ENCODE results near the gene STXBP6. TPM values are rescaled to one million over a fixed set of nuclear protein-coding genes. Genes with fewer than 3 reads are reported as not detected.

The STXBP6 gene
- total and polyA plus RNA-seq, 2 of the 13 experiments (the other 11 are each of a cell fraction or from before 2014, with no cell fraction given), result 35.3 to 42.8 TPM

- TF ChIP-seq CCAR2 (optimal IDR thresholded peaks at IDR 0.05; ENCODE audit: low read depth, low read length), result no peak
- TF ChIP-seq DMTF1 (CRISPR knock-in tag; IDR thresholded peaks at IDR 0.05), result no peak
- no peak for TF ChIP-seq ZNF770 (CRISPR knock-in tag; IDR thresholded peaks at IDR 0.05)
Observed at GRCh38 chr14:24895622-24896021, 154.3 kb downstream of the STXBP6 start (continued).

- Histone ChIP-seq H2AFZ (ENCODE audit: low read length) (no peak overlapping the region), H3K9me3 (ENCODE audit: low read length) (peaks cover 10% of the 10 kb centered on the region), H3K27ac (ENCODE audit: extremely low read length, insufficient read depth, low read length) (no peak overlapping the region), H3K4me2 (ENCODE audit: low read depth, low read length) (no peak overlapping the region), H3K4me1 (ENCODE audit: insufficient read depth, low read length) (peaks cover 28% of the 10 kb centered on the region), H3K27me3 (ENCODE audit: control insufficient read depth in 1 of 2, insufficient read depth in 2 of 2, low read length in 2 of 2) (no peaks in the 10 kb centered on the region), H4K20me1 (ENCODE audit: insufficient read depth, low read length) (no peaks in the 10 kb centered on the region), H3K79me2 (ENCODE audit: insufficient read depth, low read length) (no peaks in the 10 kb centered on the region), H3K4me3 (replicated peaks in 1 of 3; ENCODE audit: insufficient read depth in 1 of 3, low read depth in 2 of 3, low read length in 3 of 3) (no peak overlapping the region), H3K9ac (ENCODE audit: insufficient read depth, low read depth, low read length) (no peak overlapping the region), H3K36me3 (replicated peaks in 1 of 2; ENCODE audit: control insufficient read depth in 1 of 2, insufficient read depth in 2 of 2, low read length in 2 of 2) (no peaks in the 10 kb centered on the region)
- no peak for DNase-seq (ENCODE audit: low spot score)
- ChIA-PET CTCF (ENCODE audit: low intra/inter-chr PET ratio, low total read pairs) (no interaction called here), POLR2A (no interaction called here)
- intact Hi-C loops (cut with micrococcal nuclease; ENCODE audit: unreplicated experiment), result no loop called here
- 77% methylated on average over 4 of the region's 4 CpGs for WGBS (ENCODE audit: low lambda C conversion rate)
- ATAC-seq, result no peak
- no TSS peak for BruUV-seq (replicated peaks)
- 0 out of 2 replicates have a peak, but pooled peaks have one; percentile 9 for TF ChIP-seq ZUFSP (CRISPR knock-in tag; IDR thresholded peaks at IDR 0.05; ENCODE audit: borderline replicate concordance)
- TF ChIP-seq ZBTB33 (CRISPR knock-in tag; IDR thresholded peaks at IDR 0.05), result no peak
- TF ChIP-seq SIX1 (CRISPR knock-in tag; IDR thresholded peaks at IDR 0.05; ENCODE audit: borderline replicate concordance), result no peak
- TF ChIP-seq CHCHD3 (CRISPR knock-in tag; IDR thresholded peaks at IDR 0.05), result no peak
- no peak for TF ChIP-seq BATF2 (CRISPR knock-in tag; IDR thresholded peaks at IDR 0.05)
- no peak for TF ChIP-seq JDP2 (CRISPR knock-in tag; IDR thresholded peaks at IDR 0.05; ENCODE audit: borderline replicate concordance)
- no peak for TF ChIP-seq ZNF510 (CRISPR knock-in tag; IDR thresholded peaks at IDR 0.05; ENCODE audit: low read depth)
- no peak for FAIRE-seq
- in situ Hi-C loops (cut with HindIII; ENCODE audit: extremely low pct_ligation_motif_present, low pct_unique_long_range_greater_than_20kb), result no loop called here
Observed at GRCh38 chr14:24895243-24895583, 154.7 kb downstream of the STXBP6 start.

Measured in HepG2 (cell line).